HG03520 (cell line): ENCODE measurements around the gene LATS2.

Source experiments
- ATAC-seq: cut with Tn5 transposase; IDR thresholded peaks from one replicate; pipeline ENCODE4 v1.9.1; 2021; ENCODE audit warnings: mild to moderate bottlenecking, moderate library complexity; ENCODE audit not compliant: unreplicated experiment

Gene LATS2

DNA sequence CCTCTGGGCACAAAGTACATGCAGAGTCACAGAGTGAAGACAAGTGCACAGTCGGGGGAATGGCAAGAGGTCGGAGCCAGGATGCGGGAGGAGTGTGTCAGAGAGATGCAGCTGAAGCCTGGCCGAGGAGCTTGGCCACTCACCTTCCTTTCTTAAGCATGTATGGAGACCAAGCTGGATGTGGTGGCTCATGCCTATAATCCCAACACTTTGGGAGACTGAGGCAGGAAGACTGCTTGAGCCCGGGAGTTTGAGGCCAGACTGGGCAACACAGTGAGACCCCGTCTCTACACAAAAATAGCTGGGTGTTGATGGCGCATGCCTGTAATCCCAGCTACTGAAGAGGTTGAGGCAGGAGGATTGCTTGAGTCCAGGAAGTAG is 67.0 kb downstream of the LATS2 start:
- ATAC-seq = no peak

DNA sequence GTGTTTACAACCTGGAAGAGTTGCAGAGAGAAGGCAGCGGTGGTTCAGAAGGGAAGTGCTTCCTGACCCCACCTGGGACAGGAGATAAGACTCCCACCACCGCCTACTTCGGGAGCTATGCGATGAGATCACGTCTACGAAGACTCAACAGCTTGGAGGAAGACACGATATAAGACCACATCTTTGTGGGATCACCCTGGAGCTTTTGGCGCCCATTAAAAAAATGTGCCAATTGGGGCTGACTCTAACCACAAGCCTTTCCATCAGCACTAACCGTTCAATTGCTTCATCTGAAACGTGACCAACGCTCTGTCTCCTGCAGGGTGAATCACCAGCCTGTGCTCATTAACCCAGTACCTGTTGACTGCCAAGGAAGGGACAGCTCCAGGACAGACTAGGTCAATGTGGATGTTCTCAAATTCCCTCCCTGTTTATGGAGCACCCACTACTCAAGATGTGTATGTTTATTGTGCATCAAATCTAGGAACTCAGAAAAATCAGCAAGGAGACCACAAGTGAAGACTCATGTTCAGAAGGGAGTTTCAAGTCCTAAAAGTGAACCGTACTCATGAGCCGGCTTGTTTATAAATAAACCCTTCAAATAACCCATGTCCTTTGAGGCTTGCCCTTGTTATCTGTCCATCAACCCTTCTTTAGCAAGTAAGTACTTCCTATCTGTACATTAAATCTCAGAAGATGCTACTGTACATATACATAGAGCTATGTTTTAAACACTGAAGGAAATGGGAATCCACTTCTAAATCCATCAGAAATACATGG is 67.5 kb downstream of the LATS2 start:
- no peak for ATAC-seq

DNA sequence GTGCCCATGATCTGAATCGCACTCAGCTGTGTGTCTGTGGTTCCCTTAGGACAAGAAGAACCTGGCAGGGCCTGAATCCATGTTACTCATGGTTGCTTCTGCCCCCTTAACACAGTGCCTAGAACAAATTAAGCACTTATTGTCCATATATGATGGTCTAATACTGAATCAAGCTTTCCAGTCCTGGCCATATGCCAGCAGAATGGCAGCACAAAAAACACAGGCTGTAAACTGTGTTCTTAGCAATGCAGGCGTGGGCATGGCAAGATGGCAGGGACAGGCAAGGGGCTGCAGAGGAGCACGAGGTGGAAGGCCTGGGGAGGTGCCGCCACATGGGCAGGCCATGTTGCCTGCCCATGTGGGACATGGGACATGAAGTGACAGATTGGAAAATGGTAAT is 68.2 kb downstream of the LATS2 start:
- ATAC-seq = no peak

DNA sequence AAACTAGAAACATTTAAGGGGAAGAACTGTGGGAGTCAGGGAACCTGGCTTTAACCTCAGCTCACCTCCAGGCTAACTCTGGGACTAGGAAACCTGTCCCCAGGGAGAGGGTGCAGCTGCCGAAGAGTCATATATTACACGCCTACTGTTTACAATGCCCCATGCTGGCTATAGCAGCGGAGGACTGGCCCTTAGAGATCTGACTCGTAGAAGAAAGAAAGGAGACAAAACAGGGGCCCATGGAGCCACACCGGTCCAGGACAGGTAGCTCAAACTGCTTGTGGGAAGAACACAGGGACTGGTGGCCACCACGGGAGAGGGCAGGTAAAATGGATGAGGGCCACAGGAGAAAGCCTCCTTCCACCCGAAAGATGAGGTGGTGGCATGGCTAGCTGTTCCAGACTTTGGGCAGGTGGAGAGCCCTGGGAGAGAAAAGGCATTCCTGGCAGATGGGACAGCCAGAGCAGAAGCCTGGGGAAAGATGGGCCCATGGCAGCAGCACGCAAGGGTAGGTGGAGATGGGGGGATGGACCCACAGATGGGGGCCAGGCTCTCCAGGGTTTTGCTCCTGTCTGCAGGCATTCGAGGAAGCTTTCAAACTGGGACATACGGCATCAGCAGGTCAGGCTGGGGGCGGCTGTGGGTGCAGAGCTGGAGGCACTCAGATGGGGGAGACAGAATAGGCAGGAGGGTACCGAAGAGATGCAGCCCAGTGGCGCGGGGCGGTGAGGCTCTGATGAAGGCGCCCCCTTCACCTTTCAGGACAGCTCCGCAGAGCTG is 69.5 kb downstream of the LATS2 start:
- ATAC-seq = no peak

DNA sequence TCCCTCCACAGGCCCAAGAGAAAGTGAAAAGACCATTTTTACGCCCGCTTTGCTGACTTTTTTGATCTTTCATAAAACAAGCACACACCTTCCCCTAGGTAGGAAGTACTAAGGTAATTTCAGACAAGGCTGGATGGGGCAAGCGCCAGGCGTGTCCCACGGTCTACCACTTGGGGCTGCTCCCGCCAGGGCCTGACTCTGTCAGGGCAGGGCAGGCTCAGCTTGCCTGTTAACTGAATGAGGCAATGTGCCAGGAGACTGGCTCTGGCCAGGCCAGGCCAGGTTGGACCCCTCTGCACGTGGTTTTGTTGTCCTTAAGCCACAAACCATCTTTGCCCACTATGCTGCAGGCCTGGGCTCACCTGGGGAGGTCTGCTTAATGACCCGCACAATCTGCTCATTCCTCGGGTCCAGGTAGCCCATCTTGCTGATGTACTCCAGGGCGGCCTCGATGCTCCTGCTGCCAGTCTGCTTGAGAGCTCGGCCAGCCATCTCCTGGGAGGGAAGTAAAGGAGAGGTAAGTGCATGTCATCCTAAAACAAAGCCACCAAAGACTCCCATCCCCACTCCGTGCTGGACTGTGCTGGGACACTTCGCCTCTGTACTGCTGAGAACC is 70.4 kb downstream of the LATS2 start:
- no peak for ATAC-seq

DNA sequence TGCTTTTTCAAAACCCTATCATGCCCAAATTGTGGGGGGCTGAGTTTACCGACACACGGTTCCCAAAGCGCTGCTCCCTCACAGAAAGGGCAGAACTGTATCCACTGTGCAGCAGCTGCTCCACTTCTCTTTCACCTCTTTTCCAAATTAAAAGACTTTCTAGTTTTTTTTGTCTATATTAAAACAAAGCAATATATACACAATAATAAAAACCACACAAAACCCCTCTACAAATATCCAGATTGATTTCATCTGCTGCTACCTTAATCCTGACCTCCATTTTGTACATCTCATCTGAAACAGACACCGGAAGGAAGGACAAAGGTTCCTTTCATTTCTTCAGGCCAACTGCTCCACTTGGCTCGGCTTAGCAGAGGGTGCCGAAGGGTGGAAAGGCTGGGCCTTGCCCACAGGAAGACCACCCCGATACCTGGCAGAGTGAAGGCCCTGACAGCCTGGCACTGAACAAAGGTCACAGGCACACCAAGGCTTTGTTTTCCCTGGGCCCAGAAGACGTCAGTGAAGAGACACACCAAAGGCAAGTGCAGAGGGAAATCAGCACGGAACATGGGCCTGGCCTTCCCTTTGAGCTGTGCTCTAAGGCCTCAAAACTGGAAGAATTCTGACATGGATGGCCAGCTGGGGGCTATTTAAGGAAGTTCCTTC is 71.6 kb downstream of the LATS2 start:
- no peak for ATAC-seq

DNA sequence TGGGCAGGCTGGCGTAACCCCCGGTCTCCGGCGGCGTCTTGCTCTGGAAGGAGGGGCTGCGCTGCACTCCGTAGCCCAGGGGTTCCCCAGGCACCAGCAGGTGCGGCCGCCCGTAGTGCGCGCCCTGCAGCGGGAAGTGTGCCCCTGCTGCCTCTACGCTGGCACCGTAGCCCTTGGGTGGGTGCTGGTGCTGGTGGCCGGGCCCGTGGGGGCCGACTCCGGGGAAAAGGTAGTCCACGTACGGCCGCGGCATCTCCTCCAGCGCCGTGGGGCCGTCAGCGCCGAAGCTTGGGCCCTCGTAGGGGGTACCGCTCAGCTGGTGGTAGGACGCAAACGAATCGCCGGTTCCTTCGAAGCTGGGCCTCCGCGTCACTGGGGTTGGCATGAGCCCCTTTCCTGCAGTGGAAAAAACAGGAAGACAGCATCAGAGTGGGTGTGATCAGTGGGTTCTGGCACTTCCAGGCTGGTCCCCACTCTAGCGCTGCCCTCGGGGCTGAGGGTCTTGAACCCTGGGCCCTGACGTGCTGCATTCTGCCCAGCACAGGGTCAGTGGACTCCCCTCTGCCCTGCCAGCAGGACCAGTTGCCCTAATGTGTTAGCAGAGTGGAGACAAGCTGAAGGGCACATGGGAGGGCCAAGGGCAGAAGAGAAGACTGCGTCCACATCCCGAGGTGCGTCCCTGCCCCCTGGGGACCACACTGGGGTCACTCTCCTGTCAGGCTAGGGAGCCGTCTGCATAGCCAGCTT is 72.3 kb downstream of the LATS2 start:
- no peak for ATAC-seq

DNA sequence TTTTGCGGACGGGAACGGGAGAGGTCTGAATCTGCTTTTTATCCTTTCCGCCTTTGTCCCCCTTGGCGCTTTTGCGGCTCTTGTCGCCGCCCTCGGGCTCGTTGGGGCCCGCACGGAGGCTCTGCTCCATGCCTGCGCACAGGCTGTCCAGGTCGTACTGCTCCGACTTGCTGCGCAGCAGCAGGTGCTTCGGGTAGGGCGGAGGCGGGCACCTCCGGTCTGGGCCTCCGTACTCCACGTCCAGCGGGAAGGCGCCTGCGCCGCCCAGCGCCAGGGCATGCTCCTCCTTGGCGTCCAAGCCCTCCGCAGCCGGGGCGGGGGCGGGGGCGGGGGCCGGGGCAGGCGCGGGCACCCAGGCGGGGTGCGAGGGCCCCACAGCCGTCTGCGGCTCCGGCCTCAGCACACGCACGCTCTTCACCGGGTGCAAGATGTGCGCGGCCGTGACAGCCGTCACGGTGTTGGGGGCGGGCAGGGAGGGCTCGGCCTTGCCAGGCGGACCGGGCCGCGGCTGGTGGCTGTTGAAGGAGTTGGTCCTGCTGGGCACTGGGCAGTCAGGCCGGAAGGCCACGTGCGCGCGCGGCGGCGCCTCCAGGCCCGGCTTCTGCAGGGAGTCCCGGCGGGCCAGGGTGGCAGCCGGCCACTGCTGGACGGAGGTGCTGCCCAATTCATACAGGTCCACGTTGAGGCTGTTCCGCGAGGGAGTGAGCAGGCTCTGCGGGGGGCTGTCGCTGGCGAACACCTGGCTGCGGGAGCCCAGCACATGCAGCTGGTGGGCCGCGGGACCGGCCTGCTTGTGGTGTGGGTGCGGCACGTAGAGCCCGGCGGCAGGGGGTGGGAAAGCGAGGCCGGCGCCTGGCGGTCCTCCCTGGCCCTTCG is 73.1 kb downstream of the LATS2 start:
- no peak for ATAC-seq

DNA sequence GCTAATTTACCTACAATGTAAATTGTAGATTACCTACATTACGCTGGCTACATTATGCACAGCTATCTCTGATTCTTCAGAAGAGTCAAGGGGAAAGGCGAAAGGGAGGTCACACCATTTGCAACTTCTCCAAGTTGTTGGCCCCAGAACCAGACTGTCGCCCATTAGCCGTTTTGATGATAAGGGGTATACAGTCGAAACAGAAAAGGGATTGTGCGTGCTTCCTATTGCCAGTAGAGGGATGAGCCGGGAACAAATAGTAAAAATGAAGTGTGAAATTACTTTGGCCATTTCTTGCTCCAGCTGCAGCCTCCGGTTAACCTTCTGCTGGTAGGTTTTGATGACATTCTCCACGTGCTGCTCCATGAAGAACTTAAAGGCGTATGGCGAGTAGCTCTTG is 73.8 kb downstream of the LATS2 start:
- ATAC-seq = no peak

DNA sequence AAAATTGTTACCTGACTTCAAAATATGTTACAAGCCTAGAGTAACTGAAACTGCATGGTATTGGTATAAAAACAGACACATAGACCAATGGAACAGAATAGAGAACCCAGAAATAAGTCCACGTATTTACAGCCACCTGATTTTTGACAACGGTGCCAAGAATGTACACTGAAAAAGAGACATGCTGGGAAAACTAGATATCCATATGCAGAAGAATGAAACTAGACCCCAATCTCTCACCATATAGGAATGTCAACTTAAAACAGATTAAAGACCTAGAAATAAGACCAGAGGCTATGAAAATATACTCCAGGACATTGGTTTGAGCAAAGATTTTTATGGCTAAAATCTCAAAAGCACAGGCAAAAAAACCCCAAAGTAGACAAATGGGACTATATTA is 76.5 kb downstream of the LATS2 start:
- ATAC-seq = no peak

DNA sequence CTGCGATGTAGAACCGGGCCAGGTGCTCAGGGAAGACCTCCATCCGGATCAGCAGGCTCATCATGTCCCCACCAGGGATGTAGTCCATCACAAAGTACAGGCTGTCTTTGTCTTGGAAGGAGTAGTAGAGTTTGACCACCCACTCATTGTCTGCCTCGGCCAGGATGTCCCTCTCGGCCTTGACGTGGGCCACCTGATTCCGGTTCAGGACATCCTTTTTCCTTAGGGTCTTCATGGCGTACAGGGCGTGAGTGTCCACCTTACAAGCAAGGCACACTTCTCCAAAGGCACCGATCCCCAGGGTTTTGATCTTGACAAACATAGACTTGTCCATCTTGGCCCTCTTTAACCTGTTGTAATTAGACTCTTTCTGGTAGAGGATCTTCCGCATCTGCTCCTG is 78.0 kb downstream of the LATS2 start:
- ATAC-seq = no peak

DNA sequence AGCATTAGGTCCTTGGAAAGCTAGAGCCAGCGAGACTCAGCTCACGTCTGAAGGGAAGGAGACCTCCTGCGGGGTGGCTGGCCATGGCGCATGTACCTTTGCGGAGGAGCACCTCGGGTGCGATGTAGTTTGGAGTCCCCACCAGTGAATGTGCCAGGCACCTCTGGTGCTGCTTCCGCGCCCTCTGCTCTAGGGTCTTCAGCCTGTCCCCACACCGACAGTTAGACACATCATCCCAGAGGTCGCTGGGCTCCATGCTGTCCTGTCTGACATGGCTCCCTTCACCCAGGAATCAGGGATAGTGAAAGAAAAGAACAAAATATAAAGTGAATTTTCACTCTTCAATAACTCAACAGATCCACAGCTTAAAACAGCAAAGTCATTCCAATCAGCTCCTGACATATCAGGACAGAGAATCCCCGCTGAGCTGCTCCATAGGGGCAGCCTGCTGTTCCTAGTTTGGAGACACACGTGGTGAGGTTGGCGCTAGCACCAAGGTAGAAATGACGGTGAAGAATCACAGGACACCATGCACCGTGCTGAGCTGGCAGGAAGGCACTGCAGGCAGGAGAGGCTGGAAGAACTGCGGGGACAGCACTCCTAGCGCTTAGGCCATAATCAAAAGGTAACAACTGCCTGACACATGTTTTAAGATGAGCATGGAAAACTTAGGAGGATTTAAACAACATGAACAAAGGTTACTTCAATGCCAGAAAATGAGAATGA is 79.9 kb downstream of the LATS2 start:
- no peak for ATAC-seq

DNA sequence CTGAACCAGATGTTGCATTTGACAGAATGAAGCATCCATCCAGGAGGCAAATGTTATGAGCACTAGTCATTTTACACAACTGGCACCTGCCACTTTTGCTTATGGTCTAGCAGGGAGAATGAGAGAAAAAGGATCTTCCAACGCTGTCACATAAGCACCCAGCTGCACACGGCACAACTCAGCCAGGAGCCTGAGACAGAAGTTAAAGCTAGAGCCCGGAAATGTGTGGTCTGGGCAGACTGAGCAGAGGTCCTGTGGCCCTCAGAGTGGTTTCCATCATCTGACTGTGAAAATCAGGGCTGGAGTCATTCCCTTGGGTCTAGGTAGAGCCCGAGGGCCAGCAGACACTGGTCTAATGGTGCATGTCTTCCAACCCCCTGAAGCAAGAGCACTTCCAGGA is 80.5 kb downstream of the LATS2 start:
- no peak for ATAC-seq

DNA sequence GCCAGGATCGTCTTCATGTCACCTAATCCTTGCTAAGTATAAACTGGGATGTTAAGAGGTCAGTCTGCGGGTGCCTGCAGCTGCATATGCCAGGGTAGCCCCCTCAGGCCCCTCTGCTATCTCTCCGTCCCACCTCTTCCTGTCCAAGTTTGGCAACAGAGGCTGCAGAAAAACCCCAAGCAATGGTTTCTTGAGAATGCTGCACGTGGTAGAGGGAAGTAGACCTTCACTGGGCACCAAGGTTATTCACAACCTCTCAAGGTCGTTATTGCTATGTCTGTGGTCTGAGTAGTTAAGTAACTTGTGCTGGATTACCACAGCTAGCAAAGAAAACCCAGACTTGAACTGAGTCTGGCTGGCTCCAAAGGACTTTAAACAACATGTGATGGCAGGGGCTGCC is 81.0 kb downstream of the LATS2 start:
- no peak for ATAC-seq

DNA sequence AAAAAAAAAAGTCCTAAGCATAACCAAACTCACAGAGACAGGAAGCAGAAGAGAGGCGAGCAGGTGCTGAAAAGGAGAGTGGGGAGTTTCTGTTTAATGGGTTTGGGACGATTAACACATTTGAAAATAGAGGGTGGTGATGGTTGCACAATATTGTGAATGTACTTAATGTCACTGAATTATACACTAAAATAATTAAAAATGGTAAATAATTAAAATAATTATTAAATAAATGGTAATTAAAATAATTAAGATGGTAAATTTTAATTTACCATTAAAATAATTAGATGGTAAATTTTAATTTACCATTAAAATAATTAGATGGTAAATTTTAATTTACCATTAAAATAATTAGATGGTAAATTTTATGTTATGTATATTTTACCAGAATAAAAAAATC is 84.0 kb downstream of the LATS2 start:
- ATAC-seq = no peak

DNA sequence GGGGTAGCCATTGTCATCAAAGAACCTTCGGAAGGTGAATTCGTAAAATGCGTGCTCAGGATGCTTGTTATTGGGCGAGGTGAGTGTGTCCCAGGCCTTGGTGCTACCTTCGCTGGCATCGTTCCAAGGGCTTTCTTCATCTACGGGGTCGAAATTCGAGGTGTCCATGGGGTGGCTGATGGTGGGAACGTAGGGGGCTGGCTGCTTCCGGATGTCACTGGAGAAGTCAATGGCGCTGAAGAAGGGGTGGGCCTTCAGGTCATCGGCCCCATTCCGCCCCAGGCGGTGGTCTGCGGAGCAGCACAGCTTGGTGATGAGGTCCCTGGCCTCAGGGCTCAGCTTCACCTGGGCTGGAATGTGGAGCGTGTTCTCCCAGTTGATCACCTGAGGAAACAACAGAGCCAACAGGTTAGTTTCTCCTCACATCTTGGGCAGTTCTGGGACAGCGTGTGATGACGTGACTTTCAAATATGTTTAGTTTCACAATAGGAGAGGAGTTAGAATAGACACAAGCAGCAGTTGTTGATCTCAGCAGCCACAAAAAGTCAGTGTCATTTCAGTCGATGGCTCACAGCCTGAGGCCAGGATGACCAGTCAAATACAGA is 86.3 kb downstream of the LATS2 start:
- ATAC-seq = no peak

DNA sequence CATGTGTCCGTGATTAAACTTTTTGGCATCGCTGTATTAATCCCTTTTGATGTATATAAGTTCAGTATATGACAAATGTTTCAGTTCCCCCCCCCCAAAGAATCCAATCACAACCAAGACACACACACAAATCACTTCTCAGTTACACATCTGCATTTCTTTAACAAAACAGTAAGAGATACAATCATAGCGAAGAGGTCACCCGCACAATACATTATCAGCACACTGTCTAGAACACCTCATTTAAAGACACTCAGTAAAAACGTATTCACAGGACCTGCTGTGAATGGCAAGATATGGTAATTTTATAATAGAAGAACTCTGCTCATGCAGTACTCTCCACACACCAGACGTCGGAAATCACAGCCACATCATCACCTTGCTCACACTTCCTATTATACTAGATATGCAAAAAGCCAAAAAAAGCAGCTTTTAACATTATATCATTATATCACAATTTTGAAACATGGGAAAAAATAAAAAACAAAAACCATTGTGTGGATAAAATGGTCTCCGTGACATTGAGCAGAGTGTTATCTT is 87.4 kb downstream of the LATS2 start:
- no peak for ATAC-seq

DNA sequence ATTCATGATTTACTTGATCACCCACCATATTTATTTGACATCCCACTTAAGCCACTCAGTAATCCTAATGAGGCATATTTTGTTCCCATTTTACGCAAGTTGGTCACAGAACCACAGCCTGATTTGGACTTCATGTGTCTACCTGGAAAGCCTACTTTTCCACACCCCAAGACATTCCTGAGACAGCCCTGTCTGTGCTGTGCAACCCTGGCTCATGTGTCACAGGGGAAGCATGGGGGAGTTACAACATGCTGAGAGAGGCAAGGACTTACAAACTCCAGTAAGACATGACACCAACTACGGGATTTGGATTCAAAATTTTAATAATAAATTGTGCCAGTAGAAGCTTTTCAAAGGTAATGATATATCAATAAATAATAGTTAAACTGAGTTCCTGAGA is 88.7 kb downstream of the LATS2 start:
- no peak for ATAC-seq

DNA sequence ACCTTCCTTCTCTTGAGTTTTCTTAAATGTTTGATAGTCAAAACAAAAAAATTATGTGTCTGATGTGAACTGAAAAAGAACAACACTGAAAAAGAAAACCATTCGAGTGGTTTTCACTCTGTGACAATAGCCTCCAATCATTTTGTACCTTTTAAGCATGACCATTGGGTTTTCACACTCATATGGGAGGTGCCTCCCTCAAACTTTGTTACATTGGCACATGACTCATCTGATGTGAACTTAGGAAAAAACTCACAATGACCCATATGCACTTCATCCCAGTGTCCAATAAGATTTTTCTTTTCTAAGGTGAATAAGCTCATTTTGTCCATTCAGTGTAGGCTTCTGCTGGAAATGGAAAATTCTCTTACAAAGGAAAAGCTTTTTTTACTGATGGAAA is 92.2 kb downstream of the LATS2 start:
- no peak for ATAC-seq
